Mucosa of descending colon (tissue), 3 donors: Measurements from ENCODE around the gene BZW1. TPM values are rescaled to one million over a fixed set of nuclear protein-coding genes. Genes with fewer than 3 reads are reported as not detected.

Source experiments
- ATAC-seq: fragments of 200-7000 bp; cut with Tn5 transposase; one replicate; pipeline ENCODE4 v1.9.1; 2020; ENCODE audit warnings: mild to moderate bottlenecking, moderate library complexity
- DNase-seq, 3 donors: peaks; one replicate each; pipeline ENCODE4 v3.0.0-alpha.2; 2020
- H3K36me3 ChIP-seq: fragments of 200-600 bp; one replicate; pipeline ENCODE4 v1.8.0; 2021; ENCODE audit warnings: low read depth, mild to moderate bottlenecking
- H3K4me1 ChIP-seq: fragments of 200-600 bp; one replicate; pipeline ENCODE4 v1.8.0; 2021; ENCODE audit warnings: low read depth, mild to moderate bottlenecking
- H3K4me3 ChIP-seq: fragments of 200-600 bp; one replicate; pipeline ENCODE4 v1.8.0; 2021; ENCODE audit warnings: mild to moderate bottlenecking
- H3K9me3 ChIP-seq: fragments of 200-600 bp; one replicate; pipeline ENCODE4 v1.8.0; 2021; ENCODE audit warnings: mild to moderate bottlenecking
- intact Hi-C, 2 donors: fragments of 100-400 bp; cut with DNase I in 1 of 2; cut with micrococcal nuclease in 1 of 2; formaldehyde crosslinking; loops; one replicate each; pipeline versions ENCODE4 v1.11.0 to v1.11.1; 2022; cut with DNase I, micrococcal nuclease
- total RNA-seq, 3 donors: library from RNA; stranded (reverse); fragmentation: NEBNext Ultra II Directional in 2 of 3; extraction: Animal tissue kit (Norgen Biotek cat#: 25700) in 2 of 3; gene quantifications; one replicate each; pipeline versions ENCODE4 v1.2.1 to v1.2.4, GENCODE V29; 2021 to 2023
- TF ChIP-seq, protein P1 (sequence below): fragments of 200-600 bp; IDR thresholded peaks from one replicate; pipeline ENCODE4 v1.8.0; 2022; ENCODE audit warnings: antibody characterized with exemption, mild to moderate bottlenecking
- donor health status: DM: no; HTN: no; CAD: no; lungs with moderate emphysema.
- donor health status: DM: no; HTN: no; CAD: no.
- donor health status: DM: no; HTN: yes; CAD: no.

The BZW1 gene
- total RNA-seq, 3 donors from 2014 or later: 137 to 235 (median 174) TPM

- H3K4me3 ChIP-seq: no peak overlapping the region
- no peaks in the 10 kb centered on the region for H3K9me3 ChIP-seq
- no peaks in the 10 kb centered on the region for H3K4me1 ChIP-seq
- intact Hi-C loops: no loop called here
- ATAC-seq: no peak
- TF ChIP-seq, protein P1, sequence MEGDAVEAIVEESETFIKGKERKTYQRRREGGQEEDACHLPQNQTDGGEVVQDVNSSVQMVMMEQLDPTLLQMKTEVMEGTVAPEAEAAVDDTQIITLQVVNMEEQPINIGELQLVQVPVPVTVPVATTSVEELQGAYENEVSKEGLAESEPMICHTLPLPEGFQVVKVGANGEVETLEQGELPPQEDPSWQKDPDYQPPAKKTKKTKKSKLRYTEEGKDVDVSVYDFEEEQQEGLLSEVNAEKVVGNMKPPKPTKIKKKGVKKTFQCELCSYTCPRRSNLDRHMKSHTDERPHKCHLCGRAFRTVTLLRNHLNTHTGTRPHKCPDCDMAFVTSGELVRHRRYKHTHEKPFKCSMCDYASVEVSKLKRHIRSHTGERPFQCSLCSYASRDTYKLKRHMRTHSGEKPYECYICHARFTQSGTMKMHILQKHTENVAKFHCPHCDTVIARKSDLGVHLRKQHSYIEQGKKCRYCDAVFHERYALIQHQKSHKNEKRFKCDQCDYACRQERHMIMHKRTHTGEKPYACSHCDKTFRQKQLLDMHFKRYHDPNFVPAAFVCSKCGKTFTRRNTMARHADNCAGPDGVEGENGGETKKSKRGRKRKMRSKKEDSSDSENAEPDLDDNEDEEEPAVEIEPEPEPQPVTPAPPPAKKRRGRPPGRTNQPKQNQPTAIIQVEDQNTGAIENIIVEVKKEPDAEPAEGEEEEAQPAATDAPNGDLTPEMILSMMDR: no peak
- no peaks in the 10 kb centered on the region for H3K36me3 ChIP-seq
- no peak for DNase-seq
These were observed 57.3 kb downstream of the BZW1 start for GRCh38 chr2:200869014-200869413.

GRCh38 chr2:200871151-200871550, 59.4 kb downstream of the BZW1 start:
- no peak for DNase-seq
- Histone ChIP-seq H3K4me3 (no peak overlapping the region), H3K36me3 (no peaks in the 10 kb centered on the region), H3K9me3 (no peaks in the 10 kb centered on the region), H3K4me1 (no peaks in the 10 kb centered on the region)
- TF ChIP-seq, protein P1: no peak
- intact Hi-C loops: no loop called here
- ATAC-seq: no peak

- Histone ChIP-seq H3K36me3 (no peaks in the 10 kb centered on the region), H3K4me3 (no peak overlapping the region), H3K4me1 (no peaks in the 10 kb centered on the region), H3K9me3 (no peaks in the 10 kb centered on the region)
- TF ChIP-seq, protein P1: no peak
- intact Hi-C loops: no loop called here
- ATAC-seq (no peak), DNase-seq (no peak)
These were observed 61.9 kb downstream of the BZW1 start for GRCh38 chr2:200873560-200873959.

Other genes starting within 250 kb of the BZW1 start
- 10 to 100 TPM in 2 of 3 donors, 1 to 10 TPM in 1; 1.9 to 33.9 (median 17.8) TPM for gene AOX1, start 225.9 kb upstream of the BZW1 start, total RNA-seq
- 100 to 1,000 TPM in 1 of 3 donors, 10 to 100 TPM in 2; 62.0 to 138 (median 88.3) TPM for gene CLK1, start 52.7 kb downstream of the BZW1 start, total RNA-seq
- gene PPIL3, start 77.2 kb downstream of the BZW1 start, total RNA-seq: 10 to 100 TPM; 25.0 to 30.4 (median 28.0) TPM
- 10 to 100 TPM; 19.2 to 28.1 (median 26.7) TPM for gene NIF3L1, start 77.5 kb downstream of the BZW1 start, total RNA-seq
- 10 to 100 TPM; 29.6 to 51.1 (median 32.2) TPM for gene ORC2, start 151.8 kb downstream of the BZW1 start, total RNA-seq